NCI-H128 (cell line): ENCODE results near the gene ADIPOR2.

Source experiments
- DNase-seq: peaks from one replicate; lab custom pipeline; 2025; ENCODE audit not compliant: unreplicated experiment; lab: John Stamatoyannopoulos, UW

ADIPOR2 gene, protein sequence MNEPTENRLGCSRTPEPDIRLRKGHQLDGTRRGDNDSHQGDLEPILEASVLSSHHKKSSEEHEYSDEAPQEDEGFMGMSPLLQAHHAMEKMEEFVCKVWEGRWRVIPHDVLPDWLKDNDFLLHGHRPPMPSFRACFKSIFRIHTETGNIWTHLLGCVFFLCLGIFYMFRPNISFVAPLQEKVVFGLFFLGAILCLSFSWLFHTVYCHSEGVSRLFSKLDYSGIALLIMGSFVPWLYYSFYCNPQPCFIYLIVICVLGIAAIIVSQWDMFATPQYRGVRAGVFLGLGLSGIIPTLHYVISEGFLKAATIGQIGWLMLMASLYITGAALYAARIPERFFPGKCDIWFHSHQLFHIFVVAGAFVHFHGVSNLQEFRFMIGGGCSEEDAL

GRCh38 chr12:1690578-1691122 is at the start of gene ADIPOR2:
TSS of gene ADIPOR2 (plus strand) at chr12:1691070. CDS start at chr12:1754344, 63,274 bp downstream.
- peak; percentile 98 for DNase-seq

GRCh38 chr12:1642513-1642912 is 48.4 kb upstream of the ADIPOR2 start:
- DNase-seq, result no peak

DNA sequence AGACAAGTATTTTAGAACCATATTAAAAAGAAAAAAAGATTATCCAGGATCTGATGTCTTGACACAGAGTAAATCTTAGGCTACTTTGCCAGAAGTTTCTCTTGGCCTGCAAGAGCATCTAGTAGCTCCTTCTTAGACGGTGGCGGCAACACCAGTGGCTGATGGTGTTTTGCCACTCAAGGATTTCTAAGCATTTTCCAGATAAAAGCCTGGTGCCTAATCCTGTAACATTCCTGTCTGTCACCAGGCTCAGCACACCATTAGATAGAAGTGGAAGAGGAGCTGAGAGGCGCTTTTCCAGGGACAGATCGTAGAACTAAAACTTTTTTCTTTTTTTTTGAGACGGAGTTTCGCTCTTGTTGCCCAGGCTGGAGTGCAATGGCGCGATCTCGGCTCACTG is 47.8 kb upstream of the ADIPOR2 start:
- DNase-seq, result no peak

DNA sequence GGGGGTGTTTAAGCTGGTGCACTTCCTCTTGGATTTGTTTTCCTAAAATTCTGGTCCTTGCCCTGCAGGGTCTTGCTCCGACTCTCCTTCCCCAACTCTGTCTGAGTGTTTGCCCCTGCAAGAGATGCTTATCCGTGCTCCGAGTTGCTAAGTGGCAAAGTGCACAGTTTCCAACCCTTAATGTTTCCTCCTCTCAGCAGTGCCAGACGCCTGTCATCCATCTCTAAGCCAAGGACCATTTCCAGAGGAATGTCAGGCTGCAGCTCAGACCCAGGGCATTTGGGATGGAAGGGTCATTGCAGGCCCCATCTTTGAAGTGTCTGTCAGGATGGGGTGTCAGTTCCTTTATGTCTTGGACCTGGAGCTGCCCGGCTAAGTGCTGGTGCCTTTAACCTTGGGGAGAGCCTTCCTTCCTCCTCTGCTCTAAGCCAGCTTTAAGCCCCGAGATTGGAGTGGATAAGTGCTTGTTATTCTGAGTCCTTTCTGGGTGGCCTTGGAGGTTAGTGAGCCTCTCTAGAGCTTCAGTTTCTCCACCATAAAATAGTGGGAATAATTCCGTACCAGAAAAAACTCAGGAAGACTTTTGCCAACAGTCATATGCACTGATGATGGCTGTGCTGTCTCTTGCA is 46.9 kb upstream of the ADIPOR2 start:
- DNase-seq, result no peak

GRCh38 chr12:1644534-1645438 is 46.1 kb upstream of the ADIPOR2 start:
- peak; percentile 86 for DNase-seq

DNA sequence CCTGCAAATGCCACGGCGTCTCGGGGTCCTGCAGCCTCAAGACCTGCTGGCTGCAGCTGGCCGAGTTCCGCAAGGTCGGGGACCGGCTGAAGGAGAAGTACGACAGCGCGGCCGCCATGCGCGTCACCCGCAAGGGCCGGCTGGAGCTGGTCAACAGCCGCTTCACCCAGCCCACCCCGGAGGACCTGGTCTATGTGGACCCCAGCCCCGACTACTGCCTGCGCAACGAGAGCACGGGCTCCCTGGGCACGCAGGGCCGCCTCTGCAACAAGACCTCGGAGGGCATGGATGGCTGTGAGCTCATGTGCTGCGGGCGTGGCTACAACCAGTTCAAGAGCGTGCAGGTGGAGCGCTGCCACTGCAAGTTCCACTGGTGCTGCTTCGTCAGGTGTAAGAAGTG is 45.1 kb upstream of the ADIPOR2 start:
- DNase-seq, result no peak

DNA sequence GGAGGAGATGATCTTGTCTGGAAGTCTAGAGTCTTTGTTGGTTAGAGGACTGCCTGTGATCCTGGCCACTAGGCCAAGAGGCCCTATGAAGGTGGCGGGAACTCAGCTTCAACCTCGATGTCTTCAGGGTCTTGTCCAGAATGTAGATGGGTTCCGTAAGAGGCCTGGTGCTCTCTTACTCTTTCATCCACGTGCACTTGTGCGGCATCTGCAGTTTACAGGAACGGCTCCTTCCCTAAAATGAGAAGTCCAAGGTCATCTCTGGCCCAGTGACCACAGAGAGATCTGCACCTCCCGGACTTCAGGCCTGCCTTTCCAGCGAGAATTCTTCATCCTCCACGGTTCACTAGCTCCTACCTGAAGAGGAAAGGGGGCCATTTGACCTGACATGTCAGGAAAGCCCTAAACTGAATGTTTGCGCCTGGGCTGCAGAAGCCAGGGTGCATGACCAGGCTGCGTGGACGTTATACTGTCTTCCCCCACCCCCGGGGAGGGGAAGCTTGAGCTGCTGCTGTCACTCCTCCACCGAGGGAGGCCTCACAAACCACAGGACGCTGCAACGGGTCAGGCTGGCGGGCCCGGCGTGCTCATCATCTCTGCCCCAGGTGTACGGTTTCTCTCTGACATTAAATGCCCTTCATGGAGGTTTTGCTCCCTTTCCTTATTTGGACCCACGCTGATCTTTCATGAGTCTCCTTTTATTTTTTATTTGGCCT is 44.1 kb upstream of the ADIPOR2 start:
- DNase-seq, result no peak

DNA sequence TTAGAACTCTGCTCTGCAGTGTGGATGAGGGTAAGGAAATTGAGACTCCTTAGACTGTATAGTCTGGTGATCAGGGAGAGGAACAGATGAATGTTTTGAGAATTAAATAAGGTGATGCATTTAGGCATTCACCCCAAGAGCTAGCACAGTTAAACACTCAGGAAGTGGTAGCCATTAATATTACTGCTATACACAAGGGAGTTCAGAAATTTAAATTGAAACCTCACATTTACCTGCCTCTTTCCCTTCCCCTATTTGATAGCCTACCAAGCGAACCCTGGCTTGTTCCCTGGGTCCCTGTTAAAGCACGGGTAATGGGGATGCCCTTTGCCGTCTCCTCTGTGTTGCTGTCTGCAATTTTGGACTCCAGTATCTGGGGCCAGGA is 43.6 kb upstream of the ADIPOR2 start:
- DNase-seq, result no peak

DNA sequence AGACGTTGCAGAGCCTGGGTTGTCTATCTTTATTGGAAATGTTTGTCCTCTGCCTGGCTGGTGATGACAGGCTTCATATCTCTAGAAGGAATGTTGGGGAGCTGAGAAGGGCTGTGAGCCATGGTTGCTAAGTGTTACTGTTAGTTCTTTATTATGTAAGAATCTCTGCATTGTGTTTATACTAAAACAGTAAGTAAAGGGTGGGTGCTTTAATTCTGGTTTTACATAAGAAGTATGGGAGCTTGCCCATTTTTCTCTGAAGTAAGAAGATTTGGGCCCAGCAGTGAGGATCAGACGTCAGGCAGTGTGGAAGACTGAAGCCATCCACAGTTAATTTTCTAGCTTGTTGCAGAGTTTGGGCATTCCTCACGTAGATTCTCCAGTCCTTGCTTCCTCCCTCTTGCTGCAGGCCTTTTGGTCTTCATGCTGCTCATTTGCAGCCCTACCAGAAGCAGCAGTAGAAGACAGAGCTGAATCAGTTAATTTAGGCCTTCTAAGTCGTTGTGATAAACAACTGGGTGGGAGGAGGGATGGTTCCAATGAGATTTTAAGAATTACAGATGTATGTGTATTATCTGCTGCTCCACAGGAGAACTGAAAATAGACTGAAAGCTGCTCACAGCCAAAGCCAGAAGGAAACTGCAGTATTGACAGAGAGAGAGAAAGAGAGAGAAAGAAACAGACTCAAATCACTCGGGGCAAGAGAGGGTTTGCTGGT is 40.5 kb upstream of the ADIPOR2 start:
- DNase-seq, result no peak

GRCh38 chr12:1650978-1651361 is 39.9 kb upstream of the ADIPOR2 start:
- DNase-seq, result no peak

DNA sequence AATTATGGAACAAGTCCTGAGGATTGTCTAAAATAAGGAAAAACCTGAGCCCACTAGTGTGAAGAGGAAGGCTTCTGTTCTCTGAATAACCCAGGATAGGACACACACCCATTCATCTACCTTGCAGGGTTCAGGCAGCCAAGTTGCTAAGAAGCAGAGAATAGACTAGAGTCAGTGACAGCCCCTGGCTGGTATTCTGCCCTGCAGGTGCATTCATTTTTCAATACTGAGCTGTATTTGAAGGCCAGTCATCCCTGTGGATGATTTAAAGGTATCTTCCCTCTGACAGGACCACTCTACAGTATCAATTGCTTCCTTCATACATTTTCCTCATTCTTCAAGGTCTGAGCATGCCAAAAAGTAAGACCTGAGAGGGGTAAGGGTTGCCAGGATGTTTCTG is 38.9 kb upstream of the ADIPOR2 start:
- DNase-seq, result no peak

GRCh38 chr12:1655225-1655788 is 35.6 kb upstream of the ADIPOR2 start:
- no peak for DNase-seq

- no peak for DNase-seq
Observed at GRCh38 chr12:1656902-1657301, 34.0 kb upstream of the ADIPOR2 start.

GRCh38 chr12:1657688-1658087 is 33.2 kb upstream of the ADIPOR2 start:
- no peak for DNase-seq

DNA sequence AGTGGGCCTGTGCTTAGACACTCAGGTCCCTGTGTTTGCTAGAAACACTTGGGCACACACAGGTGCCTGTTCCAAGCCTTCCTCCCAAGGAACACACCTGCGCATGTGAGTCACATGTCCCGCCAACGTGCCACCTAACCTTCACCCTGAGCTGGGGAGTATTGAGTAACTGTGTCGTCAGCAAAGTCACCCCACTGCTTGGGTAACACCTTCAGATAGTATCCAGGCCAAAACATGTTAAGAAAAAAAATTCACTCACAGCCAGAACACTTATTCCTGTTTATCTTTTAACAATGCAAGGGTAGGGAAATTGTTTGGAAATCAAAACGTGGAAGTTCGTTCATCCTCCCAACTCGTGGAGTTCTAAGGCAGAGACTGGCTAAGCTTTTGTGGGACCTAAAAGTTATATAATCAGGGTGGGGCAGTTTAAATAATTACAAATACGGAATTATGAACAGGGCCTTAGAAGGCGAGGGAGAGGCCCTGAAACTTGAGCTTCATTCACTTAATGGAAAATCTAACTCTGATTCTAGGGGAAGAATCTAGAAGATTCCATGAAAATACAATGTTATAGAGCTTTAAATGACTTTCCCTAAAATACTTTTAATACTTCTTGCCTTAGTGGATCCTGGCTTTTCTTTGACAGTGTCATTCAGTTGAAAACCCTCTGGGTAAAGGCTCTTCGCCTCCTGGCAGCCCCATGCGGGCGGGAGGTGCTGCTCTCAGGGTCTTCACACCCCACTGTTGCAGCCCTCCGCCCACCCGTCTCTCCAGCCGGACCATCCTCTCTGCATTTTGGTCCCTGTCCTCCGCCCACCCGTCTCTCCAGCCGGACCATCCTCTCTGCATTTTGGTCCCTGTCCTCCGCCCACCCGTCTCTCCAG is 30.3 kb upstream of the ADIPOR2 start:
- no peak for DNase-seq

GRCh38 chr12:1661553-1662335 is 29.1 kb upstream of the ADIPOR2 start:
- DNase-seq, result peak; percentile 38

GRCh38 chr12:1662761-1663439 is 28.0 kb upstream of the ADIPOR2 start:
- no peak for DNase-seq
